Glomerular visceral epithelial cell (primary cell): ENCODE data around the gene DCANP1.
A peak's percentile ranks its signal among the peaks of the same experiment; 100 is the strongest.
"Not testable (repeated sequence)": the region's sequence is repeated elsewhere in the genome, so short reads cannot be mapped to it uniquely, and the experiment has no call there.

ENCODE experiments used
- DNase-seq: peaks from one replicate; pipeline ENCODE4 v3.0.0-alpha.2; 2016; ENCODE audit errors: extremely low spot score

DCANP1 gene, protein sequence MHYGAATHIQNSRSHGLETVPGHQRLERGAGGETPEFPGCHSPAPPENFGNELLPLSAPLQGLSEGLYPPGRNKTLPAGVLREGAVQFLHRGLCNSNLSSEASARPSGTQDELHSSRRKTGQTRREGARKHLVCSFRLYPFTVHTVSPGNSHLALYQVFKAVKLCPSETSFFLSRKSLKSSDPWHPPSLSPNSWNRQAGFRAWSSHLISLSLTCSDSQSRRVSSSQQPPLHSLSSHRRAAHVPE

GRCh38 chr5:135447298-135447929 is at the start of gene DCANP1:
Gene DCANP1 (minus strand): TSS chr5:135447348. CDS start chr5:135447108, 240 bp downstream.
- DNase-seq: no peak

DNA sequence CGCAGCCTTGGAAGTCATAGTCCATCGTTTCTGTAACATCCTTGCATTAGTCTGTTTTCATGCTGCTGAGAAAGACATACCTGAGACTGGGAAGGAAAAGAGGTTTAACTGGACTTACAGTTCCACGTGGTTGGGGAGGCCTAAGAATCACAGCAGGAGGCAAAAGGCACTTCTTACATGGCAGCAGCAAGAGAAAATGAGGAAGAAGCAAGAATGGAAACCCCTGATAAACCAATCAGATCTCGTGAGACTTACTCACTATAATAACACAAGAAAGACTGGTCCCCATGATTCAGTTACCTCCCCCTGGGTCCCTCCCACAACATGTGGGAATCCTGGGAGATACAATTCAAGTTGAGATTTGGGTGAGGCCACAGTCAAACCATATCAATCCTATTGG is 48.4 kb upstream of the DCANP1 start:
- not testable (repeated sequence) for DNase-seq

DNA sequence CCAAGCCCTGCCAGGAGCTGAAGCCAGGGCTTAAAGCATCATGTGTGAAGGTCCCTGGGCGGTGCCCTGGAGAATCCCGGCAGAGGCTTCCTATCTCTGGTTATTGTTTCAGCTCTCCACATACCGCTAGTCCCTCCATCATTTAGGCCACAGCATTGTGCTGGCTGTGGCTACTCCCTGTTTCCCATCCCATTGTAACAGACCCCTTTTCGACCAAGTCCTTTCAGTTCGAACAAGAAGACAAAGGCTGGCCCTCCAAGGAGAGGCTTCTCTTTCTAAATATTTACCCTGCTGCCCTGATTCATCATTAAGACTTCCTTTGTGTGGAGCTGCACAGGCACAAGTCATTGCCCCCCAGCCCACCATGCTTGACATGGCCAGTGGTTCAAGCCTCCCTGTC is 47.0 kb upstream of the DCANP1 start:
- no peak for DNase-seq

- no peak for DNase-seq
These were observed 46.4 kb upstream of the DCANP1 start for GRCh38 chr5:135493406-135494180.

DNA sequence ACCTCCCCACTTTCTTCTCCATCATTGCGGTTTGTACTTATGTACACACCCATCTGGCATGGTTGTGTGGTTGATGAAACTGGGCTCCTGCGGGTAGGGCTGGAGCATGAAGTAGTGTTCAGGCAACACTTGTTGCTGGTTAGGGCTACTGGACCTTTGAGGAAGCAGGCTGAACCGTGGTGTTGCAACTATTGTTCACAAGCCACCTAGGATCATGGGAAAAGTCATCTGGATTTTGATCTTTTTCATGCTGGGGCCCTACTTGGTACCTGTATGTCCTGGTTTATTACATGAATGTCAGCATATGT is 45.1 kb upstream of the DCANP1 start:
- DNase-seq: no peak

GRCh38 chr5:135491552-135492318 is 44.6 kb upstream of the DCANP1 start:
- DNase-seq: no peak

DNA sequence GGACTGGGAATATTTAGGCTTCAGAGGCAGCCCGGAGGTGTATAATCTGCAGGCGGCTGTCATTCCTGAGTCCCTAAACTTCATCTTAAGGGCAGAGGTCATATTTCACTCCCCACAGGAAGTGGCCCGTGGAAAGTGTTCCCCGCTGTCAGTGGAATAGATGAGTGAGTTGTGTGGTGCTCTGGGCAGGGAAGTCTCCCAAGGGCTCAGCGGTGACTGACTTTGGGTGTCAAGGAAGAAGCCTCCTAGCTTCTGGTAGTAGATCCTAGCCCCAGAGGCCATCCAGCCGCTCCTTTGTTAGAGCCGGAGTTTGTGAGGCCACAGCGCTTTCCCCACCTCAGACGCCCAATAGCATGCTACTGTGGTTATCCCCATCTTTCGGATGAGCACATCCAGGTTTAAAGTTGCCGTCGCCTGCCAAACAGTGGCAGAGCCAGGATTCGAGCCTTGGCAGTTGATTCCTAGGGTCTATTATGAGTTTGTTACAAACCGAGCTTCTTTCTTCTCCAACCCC is 43.9 kb upstream of the DCANP1 start:
- DNase-seq: no peak

GRCh38 chr5:135490245-135491037 is 43.3 kb upstream of the DCANP1 start:
- no peak for DNase-seq

- no peak for DNase-seq
These were observed 42.5 kb upstream of the DCANP1 start for GRCh38 chr5:135489466-135490244.

GRCh38 chr5:135488727-135489465 is 41.7 kb upstream of the DCANP1 start:
- DNase-seq: peak; percentile 46

GRCh38 chr5:135487839-135488514 is 40.8 kb upstream of the DCANP1 start:
- DNase-seq: no peak

- DNase-seq: no peak
These were observed 39.9 kb upstream of the DCANP1 start for GRCh38 chr5:135487037-135487395.

- no peak for DNase-seq
These were observed 39.2 kb upstream of the DCANP1 start for GRCh38 chr5:135486131-135487036.

GRCh38 chr5:135484674-135485086 is 37.5 kb upstream of the DCANP1 start:
- no peak for DNase-seq

DNA sequence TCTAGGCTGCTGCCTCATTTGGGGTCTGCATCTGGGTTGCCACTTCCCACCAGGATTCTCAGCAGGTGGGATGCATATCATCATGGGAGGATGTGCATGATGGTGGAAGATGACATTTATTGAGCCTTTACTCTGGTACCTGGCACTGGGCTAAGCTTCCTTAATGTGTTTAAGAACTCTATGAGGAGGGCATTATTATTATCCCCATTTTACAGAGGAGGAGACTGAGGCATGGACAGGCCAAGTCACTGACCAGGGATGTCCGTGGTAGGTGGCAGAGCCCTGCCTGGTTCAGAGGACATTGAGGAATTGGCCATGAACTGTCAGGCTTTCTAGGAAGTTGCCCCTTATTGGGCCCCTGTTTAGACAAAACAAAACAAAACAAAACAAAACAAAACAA is 36.1 kb upstream of the DCANP1 start:
- no peak for DNase-seq

DNA sequence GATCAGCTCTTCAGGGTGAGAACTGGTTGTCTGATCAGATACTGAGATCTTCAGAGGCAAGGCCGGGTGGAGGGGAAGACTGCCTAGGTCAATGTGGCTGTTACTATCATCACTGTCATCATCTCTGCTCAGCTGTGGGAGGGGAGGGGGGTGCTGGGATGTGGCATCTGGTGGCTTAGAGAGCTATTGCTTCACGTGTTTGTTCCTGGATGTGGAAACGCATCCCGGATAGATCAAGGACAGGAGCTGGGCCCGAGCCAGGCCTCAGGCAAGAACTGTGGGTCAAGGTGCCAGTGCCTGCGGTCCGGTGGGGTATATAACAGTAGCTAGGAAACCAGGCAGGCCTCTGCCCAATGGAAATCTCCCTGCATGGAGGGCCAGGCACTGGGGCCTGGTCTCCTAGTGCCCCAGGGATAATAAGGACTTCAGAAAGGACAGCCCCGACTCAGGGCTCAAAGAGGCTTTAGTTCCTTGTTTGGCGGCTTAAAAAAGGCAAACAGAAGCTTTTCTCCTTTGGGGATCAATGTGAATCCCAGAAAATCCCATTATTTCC is 35.3 kb upstream of the DCANP1 start:
- no peak for DNase-seq

GRCh38 chr5:135481909-135482311 is 34.8 kb upstream of the DCANP1 start:
- no peak for DNase-seq

GRCh38 chr5:135481387-135481786 is 34.2 kb upstream of the DCANP1 start:
- no peak for DNase-seq
